Measurements from ENCODE around the gene DSC2. TPM values are rescaled to one million over a fixed set of nuclear protein-coding genes. Genes with fewer than 3 reads are reported as not detected.

Gene DSC2
- total RNA-seq, 2 donors from 2014 or later, result 2.7 to 4.3 TPM

GRCh38 chr18:31091350-31091749 is 10.9 kb downstream of the DSC2 start:
- Histone ChIP-seq H3K9me3 (no peaks in the 10 kb centered on the region), H3K36me3 (no peaks in the 10 kb centered on the region), H3K4me1 (ENCODE audit: control insufficient read depth in 1 of 2, low read depth in 2 of 2) (no peaks in the 10 kb centered on the region), H3K27me3 (replicated peaks; ENCODE audit: insufficient read depth) (no peaks in the 10 kb centered on the region), H3K4me3 (no peak overlapping the region), H3K27ac (no peak overlapping the region)
- ATAC-seq (ENCODE audit: insufficient number of reproducible peaks, low FRiP score, low read depth), result no peak
- DNase-seq (ENCODE audit: low spot score), result no peak
- no peak for TF ChIP-seq CTCF (IDR thresholded peaks at IDR 0.05)

GRCh38 chr18:31088532-31088931 is 13.7 kb downstream of the DSC2 start:
- Histone ChIP-seq H3K4me1 (ENCODE audit: control insufficient read depth in 1 of 2, low read depth in 2 of 2) (no peaks in the 10 kb centered on the region), H3K27ac (no peak overlapping the region), H3K27me3 (replicated peaks; ENCODE audit: insufficient read depth) (no peaks in the 10 kb centered on the region), H3K4me3 (no peak overlapping the region), H3K36me3 (no peaks in the 10 kb centered on the region), H3K9me3 (no peaks in the 10 kb centered on the region)
- no peak for TF ChIP-seq CTCF (IDR thresholded peaks at IDR 0.05)
- DNase-seq (ENCODE audit: low spot score), result no peak
- no peak for ATAC-seq (ENCODE audit: insufficient number of reproducible peaks, low FRiP score, low read depth)

GRCh38 chr18:31079973-31080372 is 22.2 kb downstream of the DSC2 start:
- H3K27me3 ChIP-seq (replicated peaks; ENCODE audit: insufficient read depth), result no peaks in the 10 kb centered on the region
- no peaks in the 10 kb centered on the region for H3K9me3 ChIP-seq
- H3K4me1 ChIP-seq (ENCODE audit: control insufficient read depth in 1 of 2, low read depth in 2 of 2), result no peaks in the 10 kb centered on the region
- H3K27ac ChIP-seq, result no peak overlapping the region
- no peak for TF ChIP-seq CTCF (IDR thresholded peaks at IDR 0.05)
- DNase-seq (ENCODE audit: low spot score), result no peak
- H3K36me3 ChIP-seq, result no peaks in the 10 kb centered on the region
- ATAC-seq (ENCODE audit: insufficient number of reproducible peaks, low FRiP score, low read depth), result no peak
- H3K4me3 ChIP-seq, result no peak overlapping the region

DNA sequence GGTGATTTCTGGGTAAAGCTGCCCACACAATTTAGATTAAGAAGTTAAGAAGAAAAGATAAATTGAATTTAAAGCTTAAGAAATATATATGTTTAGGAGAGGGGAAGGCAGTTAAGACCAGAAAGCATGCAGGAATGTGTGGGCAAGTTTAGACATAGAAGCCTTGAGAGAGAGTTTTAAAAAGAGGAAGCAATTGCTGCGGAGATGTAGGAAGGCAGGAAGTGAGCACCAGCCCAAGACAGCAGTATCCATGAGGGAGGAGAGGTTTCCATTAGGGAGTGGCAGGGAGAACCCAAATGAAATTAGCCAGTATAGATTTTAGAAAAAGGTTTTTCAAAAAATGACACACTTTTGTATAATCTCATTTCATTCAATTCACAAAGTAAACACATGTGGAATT is 24.3 kb downstream of the DSC2 start:
- no peaks in the 10 kb centered on the region for H3K27me3 ChIP-seq (replicated peaks; ENCODE audit: insufficient read depth)
- ATAC-seq (ENCODE audit: insufficient number of reproducible peaks, low FRiP score, low read depth) (no peak), DNase-seq (ENCODE audit: low spot score) (no peak)
- no peak for TF ChIP-seq CTCF (IDR thresholded peaks at IDR 0.05)
- no peaks in the 10 kb centered on the region for H3K36me3 ChIP-seq
- no peaks in the 10 kb centered on the region for H3K9me3 ChIP-seq
- no peak overlapping the region for H3K4me3 ChIP-seq
- H3K4me1 ChIP-seq (ENCODE audit: control insufficient read depth in 1 of 2, low read depth in 2 of 2), result no peaks in the 10 kb centered on the region
- no peak overlapping the region for H3K27ac ChIP-seq

- no peak for DNase-seq (ENCODE audit: low spot score)
- Histone ChIP-seq H3K27me3 (replicated peaks; ENCODE audit: insufficient read depth) (no peaks in the 10 kb centered on the region), H3K36me3 (no peaks in the 10 kb centered on the region), H3K9me3 (no peaks in the 10 kb centered on the region), H3K4me1 (ENCODE audit: control insufficient read depth in 1 of 2, low read depth in 2 of 2) (no peaks in the 10 kb centered on the region), H3K27ac (no peak overlapping the region), H3K4me3 (no peak overlapping the region)
- no peak for ATAC-seq (ENCODE audit: insufficient number of reproducible peaks, low FRiP score, low read depth)
- TF ChIP-seq CTCF (IDR thresholded peaks at IDR 0.05), result no peak
Measured at GRCh38 chr18:31072175-31072574, 30.0 kb downstream of the DSC2 start.
